ENCODE measurements around the gene ZP3. TPM values are rescaled to one million over a fixed set of nuclear protein-coding genes. Genes with fewer than 3 reads are reported as not detected.

Gene ZP3
- total and polyA plus RNA-seq, 2 of the 13 experiments (the other 11 are each of a cell fraction or from before 2014, with no cell fraction given) = not detected

DNA sequence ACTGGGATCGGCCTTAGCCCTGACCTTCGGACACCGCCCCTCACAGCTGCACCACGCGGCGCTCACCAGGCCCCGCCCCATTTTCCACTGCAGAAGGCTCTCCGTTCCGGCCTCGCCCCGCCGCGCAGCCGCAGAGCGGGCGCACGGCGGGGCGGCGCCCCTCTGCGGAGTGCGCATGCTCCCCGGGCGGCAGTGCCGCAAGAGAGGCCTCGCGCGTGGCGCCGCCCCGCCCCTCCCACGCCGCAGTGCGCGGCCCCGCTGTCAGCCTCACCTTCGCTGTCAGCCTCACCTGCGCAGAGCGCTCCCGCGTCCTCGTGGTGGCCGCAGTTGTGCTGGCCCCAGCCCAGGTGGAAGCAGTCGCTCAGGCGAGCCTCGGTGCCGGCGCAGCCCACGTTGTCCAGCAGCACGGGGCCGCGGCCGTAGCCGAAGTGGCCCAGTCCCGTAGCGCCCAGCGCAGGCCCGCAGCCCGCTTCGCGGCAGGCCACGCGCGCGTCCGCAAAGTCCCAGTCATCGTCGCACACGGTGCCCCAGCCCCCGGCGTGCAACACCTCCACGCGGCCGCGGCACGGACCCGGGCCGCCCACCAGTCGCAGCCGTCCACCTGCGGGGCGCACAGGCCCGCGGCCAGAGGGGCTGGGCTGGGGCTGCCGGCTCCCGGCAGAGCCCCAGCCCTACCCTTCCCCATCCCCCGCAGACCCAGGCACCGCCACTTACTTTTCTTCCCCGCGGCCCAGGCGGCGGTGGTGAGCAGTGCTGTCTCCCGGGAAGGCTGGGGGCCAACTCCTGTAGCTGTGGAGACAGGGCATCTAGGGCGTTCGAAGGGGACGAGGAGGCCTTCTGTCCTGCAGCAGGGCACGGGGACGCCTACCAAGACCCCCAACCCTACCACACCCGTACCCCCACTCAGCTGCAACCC is 31.4 kb upstream of the ZP3 start (continued):
- TF ChIP-seq, protein P1, sequence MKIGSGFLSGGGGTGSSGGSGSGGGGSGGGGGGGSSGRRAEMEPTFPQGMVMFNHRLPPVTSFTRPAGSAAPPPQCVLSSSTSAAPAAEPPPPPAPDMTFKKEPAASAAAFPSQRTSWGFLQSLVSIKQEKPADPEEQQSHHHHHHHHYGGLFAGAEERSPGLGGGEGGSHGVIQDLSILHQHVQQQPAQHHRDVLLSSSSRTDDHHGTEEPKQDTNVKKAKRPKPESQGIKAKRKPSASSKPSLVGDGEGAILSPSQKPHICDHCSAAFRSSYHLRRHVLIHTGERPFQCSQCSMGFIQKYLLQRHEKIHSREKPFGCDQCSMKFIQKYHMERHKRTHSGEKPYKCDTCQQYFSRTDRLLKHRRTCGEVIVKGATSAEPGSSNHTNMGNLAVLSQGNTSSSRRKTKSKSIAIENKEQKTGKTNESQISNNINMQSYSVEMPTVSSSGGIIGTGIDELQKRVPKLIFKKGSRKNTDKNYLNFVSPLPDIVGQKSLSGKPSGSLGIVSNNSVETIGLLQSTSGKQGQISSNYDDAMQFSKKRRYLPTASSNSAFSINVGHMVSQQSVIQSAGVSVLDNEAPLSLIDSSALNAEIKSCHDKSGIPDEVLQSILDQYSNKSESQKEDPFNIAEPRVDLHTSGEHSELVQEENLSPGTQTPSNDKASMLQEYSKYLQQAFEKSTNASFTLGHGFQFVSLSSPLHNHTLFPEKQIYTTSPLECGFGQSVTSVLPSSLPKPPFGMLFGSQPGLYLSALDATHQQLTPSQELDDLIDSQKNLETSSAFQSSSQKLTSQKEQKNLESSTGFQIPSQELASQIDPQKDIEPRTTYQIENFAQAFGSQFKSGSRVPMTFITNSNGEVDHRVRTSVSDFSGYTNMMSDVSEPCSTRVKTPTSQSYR (CRISPR knock-in tag; IDR thresholded peaks at IDR 0.05; ENCODE audit: borderline replicate concordance) = no peak
- TF ChIP-seq ZMAT3 (CRISPR knock-in tag; conservative IDR thresholded peaks at IDR 0.05) (no peak; the same call in none of the 2 replicates), FOXP1 (IDR thresholded peaks at IDR 0.05) (no peak), FOXP1 (CRISPR knock-in tag; IDR thresholded peaks at IDR 0.05) (no peak), JUN (CRISPR knock-in tag; IDR thresholded peaks at IDR 0.05) (no peak), REXO4 (CRISPR knock-in tag; IDR thresholded peaks at IDR 0.05; ENCODE audit: borderline replicate concordance) (no peak), ZNF570 (CRISPR knock-in tag; IDR thresholded peaks at IDR 0.05; ENCODE audit: borderline replicate concordance) (no peak), ZFYVE20 (CRISPR knock-in tag; IDR thresholded peaks at IDR 0.05; ENCODE audit: borderline replicate concordance, low read depth) (peak; percentile 95; the same call in 1 of the 2 replicates), GZF1 (CRISPR knock-in tag; IDR thresholded peaks at IDR 0.05) (peak; percentile 25; the same call in 1 of the 2 replicates), SETDB1 (CRISPR knock-in tag; IDR thresholded peaks at IDR 0.05; ENCODE audit: borderline replicate concordance) (no peak), RNF2 (conservative IDR thresholded peaks at IDR 0.05; ENCODE audit: low read depth) (peak; percentile 88; the same call in 1 of the 2 replicates), ZNF317 (CRISPR knock-in tag; IDR thresholded peaks at IDR 0.05) (0 out of 2 replicates have a peak, but pooled peaks have one; percentile 54), ZNF143 (CRISPR knock-in tag; IDR thresholded peaks at IDR 0.05) (no peak), ZNF441 (CRISPR knock-in tag; IDR thresholded peaks at IDR 0.05; ENCODE audit: borderline replicate concordance) (peak; percentile 79; the same call in 1 of the 2 replicates), ZFX (CRISPR knock-in tag; IDR thresholded peaks at IDR 0.05; ENCODE audit: low read depth) (peak; percentile 96), ZNF251 (CRISPR knock-in tag; IDR thresholded peaks at IDR 0.05) (0 out of 2 replicates have a peak, but pooled peaks have one; percentile 29)
- TF ChIP-seq, protein P2, sequence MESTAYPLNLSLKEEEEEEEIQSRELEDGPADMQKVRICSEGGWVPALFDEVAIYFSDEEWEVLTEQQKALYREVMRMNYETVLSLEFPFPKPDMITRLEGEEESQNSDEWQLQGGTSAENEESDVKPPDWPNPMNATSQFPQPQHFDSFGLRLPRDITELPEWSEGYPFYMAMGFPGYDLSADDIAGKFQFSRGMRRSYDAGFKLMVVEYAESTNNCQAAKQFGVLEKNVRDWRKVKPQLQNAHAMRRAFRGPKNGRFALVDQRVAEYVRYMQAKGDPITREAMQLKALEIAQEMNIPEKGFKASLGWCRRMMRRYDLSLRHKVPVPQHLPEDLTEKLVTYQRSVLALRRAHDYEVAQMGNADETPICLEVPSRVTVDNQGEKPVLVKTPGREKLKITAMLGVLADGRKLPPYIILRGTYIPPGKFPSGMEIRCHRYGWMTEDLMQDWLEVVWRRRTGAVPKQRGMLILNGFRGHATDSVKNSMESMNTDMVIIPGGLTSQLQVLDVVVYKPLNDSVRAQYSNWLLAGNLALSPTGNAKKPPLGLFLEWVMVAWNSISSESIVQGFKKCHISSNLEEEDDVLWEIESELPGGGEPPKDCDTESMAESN (CRISPR knock-in tag; conservative IDR thresholded peaks at IDR 0.05) = peak; percentile 95
- TF ChIP-seq, protein P3, sequence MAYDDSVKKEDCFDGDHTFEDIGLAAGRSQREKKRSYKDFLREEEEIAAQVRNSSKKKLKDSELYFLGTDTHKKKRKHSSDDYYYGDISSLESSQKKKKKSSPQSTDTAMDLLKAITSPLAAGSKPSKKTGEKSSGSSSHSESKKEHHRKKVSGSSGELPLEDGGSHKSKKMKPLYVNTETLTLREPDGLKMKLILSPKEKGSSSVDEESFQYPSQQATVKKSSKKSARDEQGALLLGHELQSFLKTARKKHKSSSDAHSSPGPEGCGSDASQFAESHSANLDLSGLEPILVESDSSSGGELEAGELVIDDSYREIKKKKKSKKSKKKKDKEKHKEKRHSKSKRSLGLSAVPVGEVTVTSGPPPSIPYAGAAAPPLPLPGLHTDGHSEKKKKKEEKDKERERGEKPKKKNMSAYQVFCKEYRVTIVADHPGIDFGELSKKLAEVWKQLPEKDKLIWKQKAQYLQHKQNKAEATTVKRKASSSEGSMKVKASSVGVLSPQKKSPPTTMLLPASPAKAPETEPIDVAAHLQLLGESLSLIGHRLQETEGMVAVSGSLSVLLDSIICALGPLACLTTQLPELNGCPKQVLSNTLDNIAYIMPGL (CRISPR knock-in tag; IDR thresholded peaks at IDR 0.05; ENCODE audit: borderline replicate concordance in 1 of 2, low read depth in 1 of 2) = peak; percentile 63 to 74; a peak in 2 of 4 replicates
- TF ChIP-seq, protein P4, sequence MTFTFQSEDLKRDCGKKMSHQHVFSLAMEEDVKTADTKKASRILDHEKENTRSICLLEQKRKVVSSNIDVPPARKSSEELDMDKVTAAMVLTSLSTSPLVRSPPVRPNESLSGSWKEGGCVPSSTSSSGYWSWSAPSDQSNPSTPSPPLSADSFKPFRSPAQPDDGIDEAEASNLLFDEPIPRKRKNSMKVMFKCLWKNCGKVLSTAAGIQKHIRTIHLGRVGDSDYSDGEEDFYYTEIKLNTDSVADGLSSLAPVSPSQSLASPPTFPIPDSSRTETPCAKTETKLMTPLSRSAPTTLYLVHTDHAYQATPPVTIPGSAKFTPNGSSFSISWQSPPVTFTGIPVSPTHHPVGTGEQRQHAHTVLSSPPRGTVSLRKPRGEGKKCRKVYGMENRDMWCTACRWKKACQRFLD (CRISPR knock-in tag; IDR thresholded peaks at IDR 0.05; ENCODE audit: borderline replicate concordance) = no peak; the same call in 1 of the 2 replicates
- TF ChIP-seq, protein P5, sequence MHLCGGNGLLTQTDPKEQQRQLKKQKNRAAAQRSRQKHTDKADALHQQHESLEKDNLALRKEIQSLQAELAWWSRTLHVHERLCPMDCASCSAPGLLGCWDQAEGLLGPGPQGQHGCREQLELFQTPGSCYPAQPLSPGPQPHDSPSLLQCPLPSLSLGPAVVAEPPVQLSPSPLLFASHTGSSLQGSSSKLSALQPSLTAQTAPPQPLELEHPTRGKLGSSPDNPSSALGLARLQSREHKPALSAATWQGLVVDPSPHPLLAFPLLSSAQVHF (CRISPR knock-in tag; IDR thresholded peaks at IDR 0.05) = 0 out of 2 replicates have a peak, but pooled peaks have one; percentile 16
